NCI-H1436 (cell line): ENCODE measurements around the gene TPM2.
"Not testable (repeated sequence)": the region's sequence is repeated elsewhere in the genome, so short reads cannot be mapped to it uniquely, and the experiment has no call there.

Source experiments
- DNase-seq: peaks from one replicate; lab custom pipeline; 2025; lab: John Stamatoyannopoulos, UW

The TPM2 gene

DNA sequence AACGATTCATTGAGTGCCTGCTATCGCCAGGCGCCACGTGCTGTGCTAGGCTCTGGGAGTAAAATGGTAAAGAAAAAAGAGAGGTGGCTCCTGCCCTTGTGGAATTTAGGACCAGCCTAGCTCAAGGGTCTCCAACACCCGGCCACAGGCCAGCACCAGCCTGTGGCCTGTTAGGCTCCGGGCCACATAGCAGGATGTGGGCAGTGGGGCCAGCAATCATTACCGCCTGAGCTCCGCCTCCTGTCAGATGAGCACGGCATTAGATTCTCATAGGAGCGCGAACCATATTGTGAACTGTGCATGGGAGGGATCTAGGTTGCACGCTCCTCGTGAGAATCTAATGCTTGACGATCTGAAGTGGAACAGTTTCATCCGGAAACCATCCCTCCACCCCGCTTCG, 33.4 kb downstream of the TPM2 start:
- no peak for DNase-seq

- DNase-seq, result no peak
Measured at GRCh38 chr9:35653611-35654010, 36.1 kb downstream of the TPM2 start.

DNA sequence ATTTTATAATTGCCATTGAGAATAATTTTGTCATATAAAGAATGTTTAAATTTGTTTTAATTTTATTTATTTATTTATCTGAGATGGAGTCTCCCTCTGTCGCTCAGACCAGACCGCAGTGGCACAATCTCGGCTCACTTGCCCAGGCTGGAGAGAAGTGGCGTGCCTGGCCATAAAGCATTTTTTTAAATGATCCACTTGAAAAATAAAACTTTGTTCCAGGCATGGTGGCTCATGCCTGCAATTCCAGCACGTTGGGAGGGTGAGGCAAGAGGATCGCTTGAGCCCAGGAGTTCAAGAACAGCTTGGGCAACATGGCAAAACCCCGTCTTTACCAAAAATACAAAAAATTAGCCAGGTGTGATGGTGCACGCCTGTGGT, 36.9 kb downstream of the TPM2 start:
- DNase-seq, result no peak

- DNase-seq, result no peak
Measured at GRCh38 chr9:35651956-35652828, 37.5 kb downstream of the TPM2 start.

GRCh38 chr9:35650341-35651158, 39.2 kb downstream of the TPM2 start, which contains the start of gene SIT1:
TSS of gene SIT1 (minus strand) at chr9:35650931. CDS start at chr9:35650853, 78 bp downstream.
- DNase-seq, result peak; percentile 50

GRCh38 chr9:35649431-35650340, 40.0 kb downstream of the TPM2 start:
- DNase-seq, result no peak

DNA sequence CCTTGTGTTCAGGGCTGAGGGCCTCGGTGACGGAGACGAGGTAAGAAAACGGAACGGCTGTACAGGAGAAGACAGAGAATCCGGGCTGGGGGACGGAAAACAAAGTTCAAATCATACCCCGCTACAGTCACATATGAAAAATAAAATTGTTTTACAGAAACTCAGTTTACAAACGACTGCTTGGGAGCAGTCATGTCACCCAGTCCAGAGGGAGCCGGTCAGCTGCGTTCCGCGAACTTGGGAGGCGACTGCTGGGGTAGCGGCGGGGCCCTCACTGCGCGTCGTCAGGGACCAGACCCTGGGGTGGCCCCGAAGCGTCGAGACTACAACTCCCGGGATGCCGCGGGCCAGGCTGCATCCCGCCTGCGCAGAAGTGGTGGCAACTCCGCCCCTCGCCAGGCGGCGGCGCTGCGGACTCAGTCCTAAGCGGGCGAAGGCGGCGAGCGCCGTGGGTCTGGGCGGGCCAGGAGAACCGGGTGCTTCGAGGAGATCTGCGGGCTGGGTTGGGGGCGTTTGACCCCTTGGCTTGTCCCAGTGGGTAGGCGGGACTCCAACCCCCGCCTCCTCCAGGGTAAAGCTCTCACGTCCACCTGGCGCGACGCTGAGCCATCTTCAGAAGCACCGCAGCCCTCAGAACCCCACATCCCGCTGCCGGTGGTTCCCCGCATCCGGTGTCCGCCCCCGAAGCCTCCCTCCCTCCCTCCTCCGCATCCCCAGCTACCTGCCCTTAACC, 43.0 kb downstream of the TPM2 start:
- peak; percentile 86 for DNase-seq

GRCh38 chr9:35646153-35646532, 43.6 kb downstream of the TPM2 start:
- DNase-seq, result no peak

DNA sequence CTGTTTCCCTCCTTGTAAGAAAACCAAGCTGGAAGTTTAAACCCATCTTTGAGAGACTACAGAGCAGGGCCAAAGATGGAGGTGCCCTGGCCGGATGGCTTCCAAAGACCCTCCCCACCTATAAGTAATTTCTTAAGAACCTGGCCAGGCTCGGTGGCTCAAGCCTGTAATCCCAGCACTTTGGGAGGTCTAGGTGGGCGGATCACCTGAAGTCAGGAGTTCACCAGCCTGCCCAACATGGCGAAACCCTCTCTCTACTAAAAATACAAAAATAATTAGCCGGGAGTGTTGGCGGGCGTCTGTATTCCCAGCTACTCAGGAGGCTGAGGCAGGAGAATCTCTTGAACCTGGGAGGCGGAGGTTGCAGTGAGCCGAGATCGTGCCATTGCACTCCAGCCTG, 44.0 kb downstream of the TPM2 start:
- DNase-seq, result not testable (repeated sequence)

- no peak for DNase-seq
Measured at GRCh38 chr9:35643046-35643445, 46.7 kb downstream of the TPM2 start.

GRCh38 chr9:35641478-35641877, 48.2 kb downstream of the TPM2 start:
- DNase-seq, result not testable (repeated sequence)

- DNase-seq, result not testable (repeated sequence)
Measured at GRCh38 chr9:35640431-35640830, 49.3 kb downstream of the TPM2 start.

- DNase-seq, result no peak
Measured at GRCh38 chr9:35639631-35640030, 50.1 kb downstream of the TPM2 start.

GRCh38 chr9:35639225-35639624, 50.5 kb downstream of the TPM2 start:
- DNase-seq, result not testable (repeated sequence)

GRCh38 chr9:35638751-35639150, 51.0 kb downstream of the TPM2 start:
- DNase-seq, result not testable (repeated sequence)

DNA sequence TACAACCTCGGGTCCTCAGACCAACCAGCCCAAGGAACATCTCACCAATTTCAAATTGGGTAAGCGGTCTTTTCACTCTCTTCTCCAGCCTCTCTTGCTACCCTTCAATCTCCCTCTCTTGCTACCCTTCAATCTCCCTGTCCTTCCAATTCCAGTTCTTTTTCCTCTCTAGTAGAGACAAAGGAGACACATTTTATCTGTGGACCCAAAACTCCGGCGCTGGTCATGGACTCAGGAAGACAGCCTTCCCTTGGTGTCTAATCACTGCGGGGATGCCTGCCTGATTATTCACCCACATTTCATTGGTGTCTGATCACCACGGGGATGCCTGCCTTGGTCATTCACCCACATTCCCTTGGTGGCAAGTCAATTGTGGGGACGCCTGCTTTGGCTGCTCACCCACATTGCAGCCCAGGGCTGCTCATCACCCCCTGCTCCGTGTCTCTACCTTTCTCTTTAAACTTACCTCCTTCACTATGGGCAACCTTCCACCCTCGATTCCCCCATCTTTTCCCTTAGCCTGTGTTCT, 52.2 kb downstream of the TPM2 start:
- DNase-seq, result not testable (repeated sequence)

GRCh38 chr9:35636877-35637246, 52.9 kb downstream of the TPM2 start:
- DNase-seq, result not testable (repeated sequence)

DNA sequence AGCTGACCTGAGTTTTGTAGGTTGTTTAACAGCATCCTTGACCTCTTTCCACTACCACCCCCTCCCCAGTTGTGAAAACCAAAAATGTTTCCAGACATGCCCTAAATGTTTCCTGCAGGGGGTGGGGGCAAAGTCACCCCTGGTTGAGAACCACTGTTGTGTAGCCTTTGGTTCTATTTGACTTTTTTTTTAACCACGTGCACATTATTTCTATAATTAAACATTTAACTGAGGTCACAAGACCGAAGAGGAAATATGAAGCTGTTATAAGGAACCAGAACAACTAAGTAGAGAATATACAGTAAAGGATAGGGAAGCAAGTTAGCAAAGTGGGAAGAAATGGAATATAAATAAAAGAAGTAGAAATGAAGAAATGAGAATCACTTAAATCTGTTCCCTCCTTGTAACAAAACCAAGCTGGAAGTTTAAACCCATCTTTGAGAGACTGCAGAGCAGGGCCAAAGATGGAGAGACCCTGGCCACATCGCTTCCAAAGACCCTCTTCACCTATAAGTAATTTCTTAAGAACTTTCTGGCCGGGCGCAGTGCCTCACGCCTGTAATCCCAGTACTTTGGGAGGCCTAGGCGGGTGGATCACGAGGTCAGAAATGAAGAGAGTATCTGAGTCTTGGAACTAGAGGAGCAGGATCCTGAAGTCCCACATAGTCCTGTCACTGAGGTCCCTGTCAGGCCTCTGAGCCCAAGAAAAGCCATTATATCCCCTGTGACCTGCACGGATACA, 53.4 kb downstream of the TPM2 start:
- no peak for DNase-seq

- DNase-seq, result no peak
Measured at GRCh38 chr9:35635730-35636129, 54.0 kb downstream of the TPM2 start.
